IMR-90 (cell line): Measurements from ENCODE around the gene WDR48. TPM values are rescaled to one million over a fixed set of nuclear protein-coding genes. Genes with fewer than 3 reads are reported as not detected.

Source experiments
- ATAC-seq: fragments of 200-7000 bp; cut with Tn5 transposase; 2 replicates; pipeline ENCODE4 v1.9.1; 2020; ENCODE audit warnings: low read depth, mild to moderate bottlenecking, moderate library complexity
- BruUV-seq: library from RNA; stranded (reverse); fragments of 400-500 nt; replicated peaks from 2 replicates; lab custom pipeline; 2021; lab: Mats Ljungman, UMichigan
- CTCF ChIA-PET: fragments of 300-600 bp; formaldehyde crosslinking; extraction: SDS; loops from one replicate; lab custom pipeline; 2021; ENCODE audit warnings: antibody characterized with exemption; lab: Yijun Ruan, JAX
- POLR2A ChIA-PET: fragments of 300-600 bp; sonication (Branson Sonifier 250); formaldehyde crosslinking; loops from one replicate; lab custom pipeline; 2022; ENCODE audit warnings: antibody characterized with exemption; ENCODE audit not compliant: unreplicated experiment; lab: Charles Lee
- DNase-seq: peaks from one replicate; pipeline ENCODE4 v3.0.0; 2013
- H2AFZ ChIP-seq: replicated peaks from 2 replicates; pipeline ENCODE3; 2013; ENCODE audit warnings: low read length, mild to moderate bottlenecking; ENCODE audit not compliant: poor library complexity
- H2AK5ac ChIP-seq: 2 replicates; pipeline ENCODE4 v1.6.1; 2013; ENCODE audit warnings: low read depth, low read length, inconsistent platforms
- H2AK9ac ChIP-seq: replicated peaks from 2 replicates; pipeline ENCODE3; 2013; ENCODE audit warnings: mild to moderate bottlenecking, low read depth, low read length, moderate library complexity; ENCODE audit not compliant: poor library complexity
- H2BK120ac ChIP-seq: 2 replicates; pipeline ENCODE4 v1.6.1; 2013; ENCODE audit warnings: low read depth, low read length, inconsistent platforms
- H2BK15ac ChIP-seq: 3 replicates; pipeline ENCODE4 v1.6.1; 2013; ENCODE audit warnings: low read depth, low read length, inconsistent platforms
- H2BK20ac ChIP-seq: 2 replicates; pipeline ENCODE4 v1.6.1; 2013; ENCODE audit warnings: low read depth, mild to moderate bottlenecking, inconsistent platforms, low read length, moderate library complexity
- H2BK5ac ChIP-seq: 2 replicates; pipeline ENCODE4 v1.6.1; 2013; ENCODE audit warnings: mild to moderate bottlenecking, low read depth, low read length, inconsistent platforms; ENCODE audit not compliant: poor library complexity, severe bottlenecking
- H3K14ac ChIP-seq: replicated peaks from 2 replicates; pipeline ENCODE4 v1.6.1; 2013; ENCODE audit warnings: low read depth, low read length, inconsistent platforms
- H3K18ac ChIP-seq: 2 replicates; pipeline ENCODE4 v1.6.1; 2013; ENCODE audit warnings: low read depth, low read length, control low read depth
- H3K23ac ChIP-seq: 2 replicates; pipeline ENCODE4 v1.6.1; 2013; ENCODE audit warnings: low read depth, low read length, inconsistent platforms
- H3K27ac ChIP-seq: 2 replicates; pipeline ENCODE4 v1.5.1; 2013; ENCODE audit warnings: mild to moderate bottlenecking, control low read depth, low read length; ENCODE audit not compliant: insufficient read depth
- H3K27me3 ChIP-seq: 2 replicates; pipeline ENCODE4 v1.6.1; 2013; ENCODE audit warnings: low read length; ENCODE audit not compliant: control insufficient read depth, insufficient read depth
- H3K36me3 ChIP-seq: 2 replicates; pipeline ENCODE4 v1.6.1; 2013; ENCODE audit warnings: low read length, mixed read lengths; ENCODE audit not compliant: control insufficient read depth, insufficient read depth
- H3K4ac ChIP-seq: 2 replicates; pipeline ENCODE4 v1.6.1; 2013; ENCODE audit warnings: low read depth, low read length, inconsistent platforms
- H3K4me1 ChIP-seq: 2 replicates; pipeline ENCODE4 v1.6.1; 2013; ENCODE audit warnings: low read length, mixed read lengths; ENCODE audit not compliant: control insufficient read depth, insufficient read depth
- H3K4me2 ChIP-seq: 2 replicates; pipeline ENCODE4 v1.6.1; 2013; ENCODE audit warnings: low read depth, mild to moderate bottlenecking, control low read depth, low read length, moderate library complexity
- H3K4me3 ChIP-seq: 2 replicates; pipeline ENCODE4 v1.5.1; 2013; ENCODE audit warnings: low read depth, mild to moderate bottlenecking, control low read depth, low read length, moderate library complexity; ENCODE audit not compliant: insufficient read depth
- H3K56ac ChIP-seq: 2 replicates; pipeline ENCODE4 v1.6.1; 2013; ENCODE audit warnings: low read length, inconsistent platforms; ENCODE audit not compliant: insufficient read depth; ENCODE audit errors: extremely low read depth
- H3K79me1 ChIP-seq, 2 experiments: 2 replicates each; pipeline ENCODE4 v1.6.1; 2013; ENCODE audit warnings: low read length in 2 of 2, inconsistent platforms in 1 of 2, low read depth in 1 of 2
- H3K9ac ChIP-seq: 2 replicates; pipeline ENCODE4 v1.6.1; 2013; ENCODE audit warnings: low read depth, low read length, control low read depth
- H3K9me1 ChIP-seq: 2 replicates; pipeline ENCODE4 v1.6.1; 2013; ENCODE audit warnings: low read length, inconsistent platforms; ENCODE audit not compliant: insufficient read depth
- H3K9me3 ChIP-seq: 2 replicates; pipeline ENCODE4 v1.6.1; 2013; ENCODE audit warnings: low read length; ENCODE audit not compliant: control insufficient read depth, insufficient read depth
- H4K20me1 ChIP-seq: 2 replicates; pipeline ENCODE4 v1.6.1; 2013; ENCODE audit warnings: low read length, inconsistent platforms; ENCODE audit not compliant: insufficient read depth
- H4K5ac ChIP-seq: 2 replicates; pipeline ENCODE4 v1.6.1; 2013; ENCODE audit warnings: mild to moderate bottlenecking, low read depth, low read length, control low read depth
- H4K8ac ChIP-seq, 2 experiments: 2 replicates each; pipeline ENCODE4 v1.6.1; 2013; ENCODE audit warnings: low read depth in 2 of 2, low read length in 2 of 2, control low read depth in 1 of 2, inconsistent platforms in 1 of 2
- H4K91ac ChIP-seq: 2 replicates; pipeline ENCODE4 v1.6.1; 2013; ENCODE audit warnings: low read depth, low read length, inconsistent platforms; ENCODE audit not compliant: insufficient read depth
- CTCF ChIP-seq: conservative IDR thresholded peaks from 2 replicates; pipeline ENCODE4 v1.5.1; 2012; ENCODE audit warnings: mild to moderate bottlenecking, low read depth, low read length, improper control_type of control experiment
- FOS ChIP-seq: fragments of 150-350 bp; IDR thresholded peaks from 2 replicates; pipeline ENCODE4 v1.6.1; 2016; ENCODE audit warnings: low read depth, low read length
- MAZ ChIP-seq: IDR thresholded peaks from 2 replicates; pipeline ENCODE4 v1.6.1; 2012; ENCODE audit warnings: low read depth, mild to moderate bottlenecking, low read length, improper control_type of control experiment, moderate library complexity, borderline replicate concordance
- WGBS, 2 experiments: methylation state at CpG; one replicate each; pipeline versions ENCODE4 v1.1.5 to v1.1.7; 2013; ENCODE audit warnings: missing lambda C conversion rate in 2 of 2; ENCODE audit not compliant: insufficient read length in 1 of 2; ENCODE audit errors: extremely low coverage in 2 of 2; 5-methylcytosine and 5-hydroxymethylcytosine counted together
- dilution Hi-C: fragments of 300-500 bp; cut with HindIII; formaldehyde crosslinking; loops from one replicate; pipeline ENCODE4 v1.14.3; 2018; ENCODE audit warnings: low sequenced_read_pairs; ENCODE audit not compliant: unreplicated experiment
- in situ Hi-C: fragments of 300-500 bp; cut with MboI; formaldehyde crosslinking; loops from 3 replicates; pipeline ENCODE4 v1.14.3; 2019; ENCODE audit warnings: low sequenced_read_pairs, inconsistent platforms, mixed read lengths
- intact Hi-C: fragments of 100-400 bp; cut with micrococcal nuclease; formaldehyde crosslinking; loops from 2 replicates; pipeline ENCODE4 v1.10.0; 2022
- polyA plus RNA-seq, 3 experiments: library from polyadenylated mRNA; depleted of rRNA; stranded (reverse); fragments of >200 nt; gene quantifications; 2 replicates each; pipeline ENCODE4 v1.2.3, GENCODE V29; 2012; ENCODE audit warnings: low replicate concordance in 1 of 3
- total RNA-seq: library from RNA; depleted of rRNA; stranded (reverse); fragments of >200 nt; gene quantifications from 2 replicates; pipeline ENCODE4 v1.2.3, GENCODE V29; 2012

Gene WDR48
- total and polyA plus RNA-seq, 2 of the 4 experiments (the other 2 are of a cell fraction): 14.4 to 41.2 TPM

- in situ Hi-C loops (no loop called here), dilution Hi-C loops (no loop called here), intact Hi-C loops (no loop called here)
- no peak overlapping the region for H3K14ac ChIP-seq
- WGBS, 2 experiments: 87% methylated on average over 4 of the region's 11 CpGs; no CpG with 5 or more reads in 1 of the 2 experiments
- H3K23ac ChIP-seq: no peak overlapping the region
- no peak overlapping the region for H4K8ac ChIP-seq
- H3K4me2 ChIP-seq: no peak overlapping the region
- no peaks in the 10 kb centered on the region for H4K20me1 ChIP-seq
- H2BK120ac ChIP-seq: no peak overlapping the region
- no peak overlapping the region for H3K9ac ChIP-seq
- no peak for TF ChIP-seq FOS
- no peak for TF ChIP-seq CTCF
- no peak for TF ChIP-seq MAZ
- H3K9me1 ChIP-seq: peaks cover 6% of the 10 kb centered on the region; the same call in 1 of the 2 replicates
- no peak overlapping the region for H2BK20ac ChIP-seq
- no peaks in the 10 kb centered on the region for H3K27me3 ChIP-seq
- ATAC-seq: no peak
- no peak overlapping the region for H3K18ac ChIP-seq
- H2AK5ac ChIP-seq: no peak overlapping the region
- no peak overlapping the region for H3K56ac ChIP-seq
- no peak overlapping the region for H4K5ac ChIP-seq
- H3K4me3 ChIP-seq: no peak overlapping the region
- POLR2A ChIA-PET: no interaction called here
- DNase-seq: no peak
- no peak overlapping the region for H3K27ac ChIP-seq
- H2AK9ac ChIP-seq: no peak overlapping the region
- CTCF ChIA-PET: no interaction called here
- no peak overlapping the region for H4K91ac ChIP-seq
- no peaks in the 10 kb centered on the region for H3K79me1 ChIP-seq
- no peaks in the 10 kb centered on the region for H3K4me1 ChIP-seq
- no peak overlapping the region for H3K4ac ChIP-seq
- no TSS peak for BruUV-seq
- H3K36me3 ChIP-seq: no peaks in the 10 kb centered on the region
- H2BK5ac ChIP-seq: no peak overlapping the region
- no peaks in the 10 kb centered on the region for H3K9me3 ChIP-seq
- no peak overlapping the region for H2BK15ac ChIP-seq
- no peak overlapping the region for H2AFZ ChIP-seq
These were observed 80.6 kb downstream of the WDR48 start for GRCh38 chr3:39132096-39133092.
